KOPT-K1 (cell line): ENCODE results near the gene DENND1C.

Source experiments
- H3K27ac ChIP-seq: fragments of 200-600 bp; sonication (generic); 2 replicates; pipeline ENCODE4 v1.5.1; 2016; ENCODE audit warnings: antibody characterized with exemption, mild to moderate bottlenecking, low read depth, low read length; ENCODE audit not compliant: poor library complexity, severe bottlenecking
- H3K36me3 ChIP-seq: fragments of 200-600 bp; sonication (generic); 2 replicates; pipeline ENCODE4 v1.5.1; 2017; ENCODE audit warnings: antibody characterized with exemption, mild to moderate bottlenecking, low read length, moderate library complexity; ENCODE audit not compliant: insufficient read depth
- H3K9me3 ChIP-seq: fragments of 200-600 bp; sonication (generic); 2 replicates; pipeline ENCODE4 v1.5.1; 2017; ENCODE audit warnings: antibody characterized with exemption, low read length, mild to moderate bottlenecking; ENCODE audit not compliant: insufficient read depth, poor library complexity, severe bottlenecking

Gene DENND1C

GRCh38 chr19:6494438-6495036 lies 12.9 kb upstream of the DENND1C start:
- Histone ChIP-seq H3K9me3 (peaks cover 7% of the 10 kb centered on the region), H3K36me3 (no peaks in the 10 kb centered on the region), H3K27ac (no peak overlapping the region)

GRCh38 chr19:6491802-6492592 lies 10.4 kb upstream of the DENND1C start:
- Histone ChIP-seq H3K27ac (no peak overlapping the region), H3K9me3 (peaks cover 7% of the 10 kb centered on the region), H3K36me3 (no peaks in the 10 kb centered on the region)

GRCh38 chr19:6490134-6490533 lies 8.5 kb upstream of the DENND1C start:
- Histone ChIP-seq H3K9me3 (peaks cover 7% of the 10 kb centered on the region), H3K36me3 (no peaks in the 10 kb centered on the region), H3K27ac (peak overlapping the region; percentile 48)

- peak overlapping the region; percentile 48 for H3K27ac ChIP-seq
Measured at GRCh38 chr19:6489278-6490061, 7.9 kb upstream of the DENND1C start.

GRCh38 chr19:6484831-6485230 lies 3.2 kb upstream of the DENND1C start:
- no peaks in the 10 kb centered on the region for H3K9me3 ChIP-seq
- H3K36me3 ChIP-seq, result no peaks in the 10 kb centered on the region
- no peak overlapping the region for H3K27ac ChIP-seq

More at GRCh38 chr19:6489278-6490061, 7.9 kb upstream of the DENND1C start:
- Histone ChIP-seq H3K9me3 (peaks cover 7% of the 10 kb centered on the region), H3K36me3 (no peaks in the 10 kb centered on the region)

- no peak overlapping the region for H3K27ac ChIP-seq
- H3K36me3 ChIP-seq, result 0 out of 2 replicates have a peak, but pooled peaks cover 3% of the 10 kb centered on the region
- H3K9me3 ChIP-seq, result no peaks in the 10 kb centered on the region
Measured at GRCh38 chr19:6484230-6484629, 2.6 kb upstream of the DENND1C start.

GRCh38 chr19:6483235-6483634 lies 1.6 kb upstream of the DENND1C start:
- Histone ChIP-seq H3K9me3 (no peaks in the 10 kb centered on the region), H3K27ac (peak overlapping the region; percentile 4), H3K36me3 (peaks cover 13% of the 10 kb centered on the region; the same call in 1 of the 2 replicates)

GRCh38 chr19:6482343-6482686 lies 728 bp upstream of the DENND1C start:
- H3K36me3 ChIP-seq, result peaks cover 14% of the 10 kb centered on the region; the same call in 1 of the 2 replicates
- peak overlapping the region; percentile 93 for H3K27ac ChIP-seq
- no peaks in the 10 kb centered on the region for H3K9me3 ChIP-seq

- H3K27ac ChIP-seq, result peak overlapping the region; percentile 93
Measured at GRCh38 chr19:6480848-6481415, 655 bp downstream of the DENND1C start.

GRCh38 chr19:6479836-6480398 lies 1.7 kb downstream of the DENND1C start:
- H3K36me3 ChIP-seq, result peaks cover 38% of the 10 kb centered on the region
- peak overlapping the region; percentile 13 for H3K27ac ChIP-seq
- peaks cover 4% of the 10 kb centered on the region for H3K9me3 ChIP-seq

More at GRCh38 chr19:6480848-6481415, 655 bp downstream of the DENND1C start:
- Histone ChIP-seq H3K36me3 (peaks cover 28% of the 10 kb centered on the region), H3K9me3 (peaks cover 4% of the 10 kb centered on the region)

GRCh38 chr19:6478815-6479214 lies 2.8 kb downstream of the DENND1C start:
- H3K27ac ChIP-seq, result peak overlapping the region; percentile 29

GRCh38 chr19:6476896-6477431 lies 4.6 kb downstream of the DENND1C start:
- Histone ChIP-seq H3K9me3 (peaks cover 4% of the 10 kb centered on the region), H3K27ac (no peak overlapping the region), H3K36me3 (peaks cover 54% of the 10 kb centered on the region)

More at GRCh38 chr19:6478815-6479214, 2.8 kb downstream of the DENND1C start:
- peaks cover 4% of the 10 kb centered on the region for H3K9me3 ChIP-seq
- peaks cover 48% of the 10 kb centered on the region for H3K36me3 ChIP-seq

GRCh38 chr19:6476155-6476895 lies 5.3 kb downstream of the DENND1C start:
- Histone ChIP-seq H3K27ac (no peak overlapping the region), H3K9me3 (peaks cover 4% of the 10 kb centered on the region), H3K36me3 (peaks cover 56% of the 10 kb centered on the region)
